GM12864 (cell line): ENCODE measurements around the gene NLGN1.

Source experiments
- DNase-seq: peaks from one replicate; pipeline ENCODE4 v3.0.0-alpha.2; 2011; ENCODE audit warnings: low read depth
- H3K4me3 ChIP-seq: 2 replicates; pipeline ENCODE4 v1.5.1; 2011; ENCODE audit warnings: mild to moderate bottlenecking, low read depth, low read length, control low read depth
- TF ChIP-seq, protein P1 (sequence below): IDR thresholded peaks from 2 replicates; pipeline ENCODE4 v1.5.1; 2011; ENCODE audit warnings: low read depth, mild to moderate bottlenecking, moderate library complexity, low read length, control low read depth, inconsistent platforms; ENCODE audit errors: missing control alignments

The NLGN1 gene

DNA sequence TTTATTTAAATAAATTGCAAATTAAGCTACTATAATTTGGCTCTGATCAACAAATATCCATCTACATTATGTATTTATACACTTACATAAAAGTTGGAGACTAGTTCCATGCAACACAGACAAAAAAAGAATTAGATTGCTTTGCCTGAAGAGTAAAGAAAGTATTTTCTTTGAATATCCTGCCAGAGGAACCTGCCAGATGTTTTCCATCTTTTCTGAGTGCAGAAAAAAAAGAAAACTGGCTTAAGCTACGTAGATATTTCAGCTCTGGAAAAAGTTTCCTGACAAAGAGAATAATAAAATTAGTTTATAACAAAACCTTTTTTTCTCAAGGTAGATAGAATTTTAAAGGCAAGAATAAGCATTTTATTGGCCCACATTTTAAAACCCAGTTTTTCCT, 854.1 kb downstream of the NLGN1 start:
- H3K4me3 ChIP-seq: no peak overlapping the region
- TF ChIP-seq, protein P1, sequence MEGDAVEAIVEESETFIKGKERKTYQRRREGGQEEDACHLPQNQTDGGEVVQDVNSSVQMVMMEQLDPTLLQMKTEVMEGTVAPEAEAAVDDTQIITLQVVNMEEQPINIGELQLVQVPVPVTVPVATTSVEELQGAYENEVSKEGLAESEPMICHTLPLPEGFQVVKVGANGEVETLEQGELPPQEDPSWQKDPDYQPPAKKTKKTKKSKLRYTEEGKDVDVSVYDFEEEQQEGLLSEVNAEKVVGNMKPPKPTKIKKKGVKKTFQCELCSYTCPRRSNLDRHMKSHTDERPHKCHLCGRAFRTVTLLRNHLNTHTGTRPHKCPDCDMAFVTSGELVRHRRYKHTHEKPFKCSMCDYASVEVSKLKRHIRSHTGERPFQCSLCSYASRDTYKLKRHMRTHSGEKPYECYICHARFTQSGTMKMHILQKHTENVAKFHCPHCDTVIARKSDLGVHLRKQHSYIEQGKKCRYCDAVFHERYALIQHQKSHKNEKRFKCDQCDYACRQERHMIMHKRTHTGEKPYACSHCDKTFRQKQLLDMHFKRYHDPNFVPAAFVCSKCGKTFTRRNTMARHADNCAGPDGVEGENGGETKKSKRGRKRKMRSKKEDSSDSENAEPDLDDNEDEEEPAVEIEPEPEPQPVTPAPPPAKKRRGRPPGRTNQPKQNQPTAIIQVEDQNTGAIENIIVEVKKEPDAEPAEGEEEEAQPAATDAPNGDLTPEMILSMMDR: no peak
- DNase-seq: no peak

DNA sequence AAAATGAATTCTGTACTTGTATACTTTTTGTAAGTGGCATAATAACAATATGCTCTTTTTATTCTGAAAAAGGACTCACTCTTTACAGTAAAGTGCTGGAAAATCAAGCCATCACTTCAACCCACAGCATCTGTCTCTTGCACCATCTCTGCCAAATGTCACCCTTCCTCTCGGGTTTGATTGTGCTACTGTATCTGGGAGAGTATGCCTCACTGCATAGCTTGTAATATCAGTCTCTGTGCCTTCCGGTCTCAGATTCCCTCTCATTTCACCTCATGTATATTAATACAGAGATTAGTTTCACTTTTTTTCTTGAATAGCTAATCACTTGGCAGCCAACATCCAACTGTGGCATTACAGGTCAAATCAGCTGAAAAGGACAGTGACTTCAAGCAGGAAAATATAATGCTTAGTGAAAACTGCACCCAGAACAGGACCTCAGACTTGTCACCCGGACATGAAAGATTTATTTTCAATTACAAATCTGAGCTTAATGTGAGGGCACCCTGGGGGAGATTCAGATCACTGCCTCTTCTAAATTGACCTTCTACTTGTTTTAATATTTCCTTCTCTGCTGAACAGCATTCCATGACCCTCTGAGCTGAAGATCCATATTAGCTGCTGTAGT, 855.8 kb downstream of the NLGN1 start:
- TF ChIP-seq, protein P1: no peak
- H3K4me3 ChIP-seq: no peak overlapping the region
- no peak for DNase-seq

DNA sequence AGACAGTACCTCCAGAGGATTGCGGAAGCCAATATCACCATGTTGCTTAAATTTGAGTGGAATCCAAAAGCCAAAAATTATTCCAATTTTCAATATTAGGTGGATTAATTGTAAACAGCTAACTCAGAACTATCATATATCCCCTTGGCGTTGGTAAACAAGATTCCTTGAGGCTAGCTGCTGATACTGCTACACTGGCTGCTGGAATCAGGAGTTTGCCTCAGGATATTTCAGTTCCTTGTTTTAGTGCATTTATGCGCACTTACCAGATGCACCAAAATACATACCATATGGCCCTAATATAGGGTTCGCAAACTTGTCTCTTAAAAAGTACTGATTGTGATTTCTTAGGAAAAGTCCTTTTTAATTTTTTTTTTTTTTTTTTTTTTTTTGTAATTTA, 856.4 kb downstream of the NLGN1 start:
- no peak for DNase-seq
- H3K4me3 ChIP-seq: no peak overlapping the region
- TF ChIP-seq, protein P1: no peak

DNA sequence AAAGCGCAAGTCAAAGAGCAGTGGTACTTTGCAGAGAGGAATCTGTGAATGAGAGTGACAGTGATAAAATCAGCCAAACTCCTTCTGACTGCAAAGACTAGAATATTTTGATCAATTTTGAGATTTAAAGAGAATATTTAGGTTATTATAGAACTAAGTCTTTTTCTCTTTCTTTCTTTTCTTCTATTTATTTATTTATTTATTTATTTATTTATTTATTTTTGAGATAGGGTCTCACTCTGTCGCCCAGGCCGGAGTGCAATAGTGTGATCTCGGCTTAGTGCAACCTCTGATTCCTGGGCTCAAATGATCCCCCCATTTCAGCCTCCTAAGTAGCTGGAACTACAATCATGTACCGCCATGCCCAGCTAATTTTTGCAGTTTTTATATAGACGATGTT, 857.9 kb downstream of the NLGN1 start:
- no peak for DNase-seq
- TF ChIP-seq, protein P1: no peak
- no peak overlapping the region for H3K4me3 ChIP-seq

DNA sequence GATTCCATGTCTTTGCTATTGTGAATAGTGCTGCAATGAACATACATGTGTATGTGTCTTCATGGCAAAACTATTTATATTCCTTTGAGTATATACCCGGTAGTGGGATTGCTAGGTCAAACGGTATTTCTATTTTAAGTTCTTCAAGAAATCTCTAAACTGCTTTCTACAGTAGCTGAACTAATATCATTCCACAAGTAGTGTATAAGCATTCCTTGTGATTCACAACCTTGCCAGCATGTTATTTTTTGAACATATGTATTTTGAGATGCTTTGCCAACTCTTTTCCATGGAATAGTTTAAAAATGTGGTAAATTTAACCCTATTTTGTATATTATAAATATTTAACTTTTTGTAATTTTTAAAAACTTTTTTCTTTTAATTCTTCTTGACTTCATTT, 868.9 kb downstream of the NLGN1 start:
- DNase-seq: no peak
- TF ChIP-seq, protein P1: no peak

DNA sequence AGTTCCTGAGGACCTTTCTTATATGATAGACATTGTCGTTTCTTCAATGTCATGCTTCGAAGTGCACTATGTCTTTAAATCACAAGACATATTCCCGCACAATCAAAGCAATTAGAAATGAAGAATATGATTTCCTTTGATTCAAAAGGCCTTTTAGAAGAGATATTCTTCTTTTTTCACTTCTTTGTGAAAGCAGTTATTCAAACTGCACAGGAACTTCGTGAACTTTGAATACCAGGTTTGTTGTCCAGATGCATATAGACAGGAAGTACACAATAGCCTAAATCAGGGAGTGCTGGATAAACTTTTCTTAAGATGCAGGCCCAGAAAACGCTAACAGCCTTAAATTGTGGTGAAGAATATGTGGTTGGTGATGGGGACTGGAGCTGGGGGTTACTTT, 870.5 kb downstream of the NLGN1 start:
- TF ChIP-seq, protein P1: no peak
- no peak for DNase-seq
- H3K4me3 ChIP-seq: no peak overlapping the region

More for the DNA sequence above, 868.9 kb downstream of the NLGN1 start:
- no peak overlapping the region for H3K4me3 ChIP-seq

DNA sequence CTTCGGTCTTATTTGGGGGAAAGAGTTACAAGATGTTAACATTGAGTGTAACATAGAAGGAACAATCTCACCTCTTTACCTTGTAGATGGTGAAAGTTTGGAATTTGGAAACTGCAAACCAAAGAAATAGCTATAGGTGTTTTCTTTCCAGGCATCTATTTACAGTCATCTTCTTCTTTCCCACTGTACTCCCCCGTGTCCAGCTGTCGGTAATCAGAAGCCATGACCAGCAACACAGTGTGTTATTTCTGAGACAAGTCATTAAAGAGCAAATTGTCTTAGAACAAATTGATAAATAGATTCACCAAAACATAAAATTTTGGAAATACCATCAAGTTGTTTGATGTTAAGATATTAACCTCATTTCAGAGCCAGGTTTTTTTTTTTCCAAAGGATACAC, 871.0 kb downstream of the NLGN1 start:
- no peak overlapping the region for H3K4me3 ChIP-seq
- TF ChIP-seq, protein P1: no peak
- DNase-seq: no peak
